Activated B cell treated with CpG ODN at 0.5 μM for 24 hours (primary cell): ENCODE measurements around the gene COL2A1. TPM values are rescaled to one million over a fixed set of nuclear protein-coding genes. Genes with fewer than 3 reads are reported as not detected.
A peak's percentile ranks its signal among the peaks of the same experiment; 100 is the strongest.

Experiments used
- ATAC-seq: fragments of 200-7000 bp; cut with Tn5 transposase; one replicate; pipeline ENCODE4 v1.10.0; 2021; ENCODE audit warnings: low read depth, mild to moderate bottlenecking, moderate library complexity
- CTCF ChIA-PET: fragments of 350-600 bp; sonication (Branson Sonifier 250); formaldehyde crosslinking; loops from one replicate; lab custom pipeline; 2021; ENCODE audit warnings: antibody characterized with exemption; lab: Charles Lee
- POLR2A ChIA-PET: fragments of 350-600 bp; sonication (Branson Sonifier 250); formaldehyde crosslinking; loops from one replicate; lab custom pipeline; 2021; ENCODE audit warnings: antibody characterized with exemption; lab: Charles Lee
- DNase-seq: peaks from one replicate; pipeline ENCODE4 v3.0.0; 2022
- H3K27ac Mint-ChIP-seq: one replicate; pipeline ENCODE4 v1.8.0; 2020; ENCODE audit warnings: mixed read lengths
- H3K27me3 Mint-ChIP-seq: one replicate; pipeline ENCODE4 v1.8.0; 2021; ENCODE audit warnings: mixed read lengths
- H3K36me3 Mint-ChIP-seq: one replicate; pipeline ENCODE4 v1.8.0; 2021; ENCODE audit warnings: low read depth, mixed read lengths
- H3K4me1 Mint-ChIP-seq: one replicate; pipeline ENCODE4 v1.8.0; 2021; ENCODE audit warnings: mixed read lengths
- H3K4me3 Mint-ChIP-seq: one replicate; pipeline ENCODE4 v1.8.0; 2020; ENCODE audit warnings: mild to moderate bottlenecking, mixed read lengths
- H3K9me3 Mint-ChIP-seq: one replicate; pipeline ENCODE4 v1.8.0; 2020; ENCODE audit warnings: mixed read lengths
- intact Hi-C: fragments of 100-400 bp; cut with micrococcal nuclease; formaldehyde crosslinking; loops from one replicate; pipeline ENCODE4 v1.15.1; 2024
- total RNA-seq: library from RNA; stranded (reverse); gene quantifications from 2 replicates; pipeline ENCODE4 v1.2.3, GENCODE V29; 2022
- TF ChIP-seq, protein P1 (sequence below): fragments of 200-600 bp; IDR thresholded peaks from one replicate; pipeline ENCODE4 v1.8.0; 2022; ENCODE audit warnings: antibody characterized with exemption, mild to moderate bottlenecking

The COL2A1 gene
- total RNA-seq, 1 donor from 2014 or later, result not detected

DNA sequence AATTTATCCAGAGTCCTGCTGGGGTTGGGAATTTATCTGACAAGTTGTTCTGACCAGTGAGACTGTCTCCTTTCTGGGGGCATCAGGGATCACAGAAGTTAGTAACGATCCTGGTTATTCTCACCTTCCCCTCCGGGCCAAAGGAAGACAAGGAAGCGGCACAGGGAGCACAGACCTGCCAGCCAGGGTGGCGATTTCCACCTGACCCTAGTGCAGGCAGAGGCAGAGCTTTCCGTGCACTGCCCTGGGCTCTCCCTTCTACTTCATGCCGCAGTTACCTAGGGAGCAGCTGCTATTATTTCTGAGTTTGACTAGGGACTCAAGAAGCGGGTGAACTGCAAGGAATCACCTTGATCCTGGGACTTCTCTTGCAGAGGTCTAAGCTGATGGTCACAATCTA, 33.4 kb downstream of the COL2A1 start:
- Mint-ChIP-seq H3K9me3 (no peaks in the 10 kb centered on the region), H3K4me3 (no peak overlapping the region), H3K36me3 (peaks cover 30% of the 10 kb centered on the region), H3K27ac (no peak overlapping the region), H3K27me3 (no peaks in the 10 kb centered on the region), H3K4me1 (no peaks in the 10 kb centered on the region)
- CTCF ChIA-PET, result no interaction called here
- DNase-seq (no peak), ATAC-seq (no peak)
- TF ChIP-seq, protein P1, sequence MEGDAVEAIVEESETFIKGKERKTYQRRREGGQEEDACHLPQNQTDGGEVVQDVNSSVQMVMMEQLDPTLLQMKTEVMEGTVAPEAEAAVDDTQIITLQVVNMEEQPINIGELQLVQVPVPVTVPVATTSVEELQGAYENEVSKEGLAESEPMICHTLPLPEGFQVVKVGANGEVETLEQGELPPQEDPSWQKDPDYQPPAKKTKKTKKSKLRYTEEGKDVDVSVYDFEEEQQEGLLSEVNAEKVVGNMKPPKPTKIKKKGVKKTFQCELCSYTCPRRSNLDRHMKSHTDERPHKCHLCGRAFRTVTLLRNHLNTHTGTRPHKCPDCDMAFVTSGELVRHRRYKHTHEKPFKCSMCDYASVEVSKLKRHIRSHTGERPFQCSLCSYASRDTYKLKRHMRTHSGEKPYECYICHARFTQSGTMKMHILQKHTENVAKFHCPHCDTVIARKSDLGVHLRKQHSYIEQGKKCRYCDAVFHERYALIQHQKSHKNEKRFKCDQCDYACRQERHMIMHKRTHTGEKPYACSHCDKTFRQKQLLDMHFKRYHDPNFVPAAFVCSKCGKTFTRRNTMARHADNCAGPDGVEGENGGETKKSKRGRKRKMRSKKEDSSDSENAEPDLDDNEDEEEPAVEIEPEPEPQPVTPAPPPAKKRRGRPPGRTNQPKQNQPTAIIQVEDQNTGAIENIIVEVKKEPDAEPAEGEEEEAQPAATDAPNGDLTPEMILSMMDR, result no peak
- POLR2A ChIA-PET, result no interaction called here
- intact Hi-C loops, result no loop called here

DNA sequence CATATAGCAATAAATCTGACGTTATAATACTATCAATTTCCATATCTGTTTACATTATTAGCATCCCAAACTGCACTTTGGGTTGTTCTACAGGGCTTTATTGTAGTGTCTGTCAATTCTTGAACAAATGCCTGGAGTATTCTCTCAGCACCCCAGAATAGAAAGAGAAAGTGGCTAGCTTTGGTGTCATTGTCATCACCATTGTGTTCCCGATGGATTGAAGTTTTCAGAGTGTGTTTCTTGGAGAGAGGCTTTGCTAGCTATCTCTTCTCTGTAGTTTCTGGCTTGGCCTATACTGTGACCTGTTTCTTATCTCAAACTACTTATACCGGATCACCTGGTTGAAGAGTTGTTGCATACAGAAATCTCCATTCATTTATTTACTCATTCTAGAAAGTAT, 34.4 kb downstream of the COL2A1 start:
- POLR2A ChIA-PET, result no interaction called here
- Mint-ChIP-seq H3K4me1 (peaks cover under 1% of the 10 kb centered on the region), H3K27ac (no peak overlapping the region), H3K36me3 (peaks cover 30% of the 10 kb centered on the region), H3K4me3 (no peak overlapping the region), H3K9me3 (no peaks in the 10 kb centered on the region), H3K27me3 (no peaks in the 10 kb centered on the region)
- TF ChIP-seq, protein P1, result no peak
- DNase-seq (no peak), ATAC-seq (no peak)
- CTCF ChIA-PET, result no interaction called here
- intact Hi-C loops, result loop anchor here (10.0 kb wide), 1 partner anchor 895 kb away; the partner anchor contains the start of genes AMIGO2 and PCED1B

DNA sequence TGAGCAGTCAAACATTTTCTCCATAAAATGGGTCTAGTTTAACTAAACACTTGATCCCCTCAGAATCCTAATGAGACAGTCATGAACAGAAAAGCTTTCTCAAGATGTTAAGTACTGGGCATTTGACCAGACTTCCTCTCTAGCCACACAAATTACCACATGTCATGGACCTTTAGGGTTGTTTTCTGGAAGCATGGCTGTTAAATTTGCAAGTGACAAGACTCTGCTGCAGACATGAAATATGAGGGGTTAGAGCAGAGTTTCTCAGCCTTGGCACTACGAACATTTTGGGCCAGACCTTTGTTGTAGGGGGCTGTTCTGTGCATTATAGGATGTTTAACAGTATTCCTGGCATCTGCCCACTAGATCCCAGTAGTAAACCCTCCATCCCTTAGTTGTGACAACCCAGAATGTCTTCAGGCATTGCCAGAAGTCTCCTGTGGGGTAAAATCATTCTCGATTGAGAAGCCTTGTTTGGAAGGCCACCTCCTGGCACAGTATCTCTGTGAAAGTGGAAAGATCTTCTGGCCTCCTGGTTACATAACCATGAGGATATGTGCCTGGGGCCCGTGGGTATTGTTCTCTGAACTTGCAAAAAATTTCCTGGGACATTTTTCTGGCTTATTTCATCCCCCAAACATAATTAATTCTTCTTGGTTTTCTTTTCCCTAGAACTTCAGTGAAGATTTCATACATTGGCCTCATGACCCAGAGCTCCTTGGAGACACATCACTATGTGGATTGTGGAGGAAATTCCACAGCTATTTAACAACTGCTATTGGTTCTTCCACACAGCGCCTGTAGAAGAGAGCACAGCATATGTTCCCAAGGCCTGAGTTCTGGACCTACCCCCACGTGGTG, 36.6 kb downstream of the COL2A1 start:
- intact Hi-C loops, result loop anchor here (10.0 kb wide), 1 partner anchor 893 kb away; the partner anchor contains the start of genes AMIGO2 and PCED1B
- no peak overlapping the region for H3K27ac Mint-ChIP-seq
- peaks cover 36% of the 10 kb centered on the region for H3K36me3 Mint-ChIP-seq
- TF ChIP-seq, protein P1, result no peak
- H3K9me3 Mint-ChIP-seq, result no peaks in the 10 kb centered on the region
- ChIA-PET CTCF (no interaction called here), POLR2A (no interaction called here)
- peaks cover 18% of the 10 kb centered on the region for H3K4me1 Mint-ChIP-seq
- DNase-seq (no peak), ATAC-seq (no peak)
- H3K4me3 Mint-ChIP-seq, result no peak overlapping the region
- H3K27me3 Mint-ChIP-seq, result no peaks in the 10 kb centered on the region

DNA sequence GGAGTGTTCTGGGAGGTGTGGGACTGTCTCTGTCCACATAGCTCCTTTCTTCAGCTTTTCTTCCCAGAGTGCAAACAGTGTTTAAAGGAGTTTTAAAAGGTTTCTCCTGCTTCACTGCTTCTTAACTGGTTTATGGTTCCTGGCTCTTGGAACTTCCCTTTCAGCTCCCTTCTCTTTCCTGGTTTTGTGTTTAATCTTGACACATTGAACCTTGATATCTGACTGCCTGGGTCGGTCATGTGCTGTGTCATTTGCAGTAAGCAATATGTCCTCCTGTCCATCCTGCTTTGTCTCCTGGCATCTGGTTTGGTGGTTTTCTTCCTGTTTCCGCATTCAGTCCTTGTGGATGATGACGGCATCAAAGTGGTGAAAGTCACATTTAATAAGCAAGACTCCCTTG, 38.7 kb downstream of the COL2A1 start:
- Mint-ChIP-seq H3K27me3 (peaks cover 7% of the 10 kb centered on the region), H3K4me1 (peaks cover 18% of the 10 kb centered on the region), H3K36me3 (peaks cover 36% of the 10 kb centered on the region), H3K4me3 (no peak overlapping the region), H3K9me3 (no peaks in the 10 kb centered on the region), H3K27ac (no peak overlapping the region)
- TF ChIP-seq, protein P1, result no peak
- ChIA-PET POLR2A (no interaction called here), CTCF (no interaction called here)
- intact Hi-C loops, result loop anchor here (10.0 kb wide), 1 partner anchor 891 kb away; the partner anchor contains the start of genes AMIGO2 and PCED1B
- no peak for ATAC-seq
- no peak for DNase-seq

DNA sequence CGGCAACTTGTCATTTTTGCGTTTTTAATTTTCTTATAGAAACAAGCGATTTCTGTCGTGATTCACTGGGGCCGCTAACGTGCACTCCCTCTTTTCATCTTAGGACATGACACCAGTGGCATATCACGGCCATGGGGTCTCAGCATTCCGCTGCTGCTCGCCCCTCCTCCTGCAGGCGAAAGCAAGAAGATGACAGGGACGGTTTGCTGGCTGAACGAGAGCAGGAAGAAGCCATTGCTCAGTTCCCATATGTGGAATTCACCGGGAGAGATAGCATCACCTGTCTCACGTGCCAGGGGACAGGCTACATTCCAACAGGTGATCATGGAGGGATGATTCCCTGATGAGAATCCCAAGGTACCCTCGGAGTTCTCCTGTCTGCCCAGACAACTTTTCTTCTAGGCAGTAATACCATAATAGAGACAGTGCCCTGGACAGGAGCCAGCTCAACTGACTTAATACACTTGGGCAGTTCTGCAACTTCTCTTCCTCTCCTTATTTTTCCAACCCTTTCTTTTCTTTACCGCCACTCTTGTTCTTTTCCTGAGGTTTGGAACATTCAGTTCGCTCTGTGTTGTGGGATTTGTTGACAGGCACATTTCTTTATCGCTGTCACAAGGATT, 40.1 kb downstream of the COL2A1 start:
- DNase-seq, result no peak
- intact Hi-C loops, result loop anchor here (5.0 to 10.0 kb wide), 4 partner anchors 38 to 889 kb away; partner anchors contain the start of genes AMIGO2, COL2A1, PCED1B and SENP1
- peak overlapping the region; percentile 97 for H3K4me3 Mint-ChIP-seq
- H3K27me3 Mint-ChIP-seq, result peaks cover 11% of the 10 kb centered on the region
- H3K4me1 Mint-ChIP-seq, result peaks cover 18% of the 10 kb centered on the region
- no peaks in the 10 kb centered on the region for H3K9me3 Mint-ChIP-seq
- ATAC-seq, result no peak
- TF ChIP-seq, protein P1, result no peak
- ChIA-PET POLR2A (interaction anchor here (1.1 to 1.6 kb wide), 2 partner anchors 193 to 219 kb away, joined by 5 to 7 read pairs; partner anchors contain the start of genes ASB8 and CCDC184), CTCF (interaction anchor here (0.9 to 1.4 kb wide), 3 partner anchors 12 to 167 kb away, joined by 4 to 7 read pairs (median 6); partner anchors contain the start of gene VDR)
- H3K27ac Mint-ChIP-seq, result peak overlapping the region; percentile 24
- peaks cover 30% of the 10 kb centered on the region for H3K36me3 Mint-ChIP-seq
